ENCODE measurements around the gene ZNF578. TPM values are rescaled to one million over a fixed set of nuclear protein-coding genes. Genes with fewer than 3 reads are reported as not detected.
A peak's percentile ranks its signal among the peaks of the same experiment; 100 is the strongest.
"Not testable (repeated sequence)": the region's sequence is repeated elsewhere in the genome, so short reads cannot be mapped to it uniquely, and the experiment has no call there.

ZNF578 gene
- total RNA-seq, 4 donors from 2014 or later, result 2.7 to 6.9 (median 3.8) TPM

- no peak overlapping the region for H3K27ac ChIP-seq
Measured at GRCh38 chr19:52474351-52475127, 21.2 kb downstream of the ZNF578 start.

DNA sequence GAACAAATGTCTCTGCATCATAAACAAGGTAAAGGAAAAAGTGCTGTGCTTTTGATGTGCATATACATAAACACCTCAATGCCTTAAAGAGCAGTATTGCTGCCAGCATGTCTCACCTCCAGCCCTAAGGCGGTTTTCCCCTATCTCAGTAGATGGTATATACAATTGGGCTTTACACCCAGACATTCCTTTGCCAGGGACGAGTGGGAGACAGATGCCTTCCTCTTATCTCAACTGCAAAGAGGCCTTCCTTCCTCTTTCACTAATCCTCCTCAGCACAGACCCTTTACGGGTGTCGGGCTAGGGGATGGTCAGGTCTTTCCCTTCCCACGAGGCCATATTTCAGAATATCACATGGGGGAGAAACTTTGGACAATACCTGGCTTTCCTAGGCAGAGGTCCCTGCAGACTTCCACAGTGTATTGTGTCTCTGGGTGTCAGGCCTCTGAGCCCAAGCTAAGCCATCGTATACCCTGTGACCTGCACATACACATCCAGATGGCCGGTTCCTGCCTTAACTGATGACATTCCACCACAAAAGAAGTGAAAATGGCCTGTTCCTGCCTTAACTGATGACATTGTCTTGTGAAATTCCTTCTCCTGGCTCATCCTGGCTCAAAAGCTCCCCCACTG lies 30.9 kb downstream of the ZNF578 start:
- H3K9me3 ChIP-seq; H3K36me3 ChIP-seq; DNase-seq; H3K4me1 ChIP-seq; H3K27ac ChIP-seq; H3K4me3 ChIP-seq (replicated peaks in 1 of 3); H3K27me3 ChIP-seq; intact Hi-C loops (cut with DNase I): not testable (repeated sequence)
- WGBS, 2 donors, result 56 to 65% methylated on average over 7 of the region's 7 CpGs

More at GRCh38 chr19:52474351-52475127, 21.2 kb downstream of the ZNF578 start:
- intact Hi-C loops (cut with DNase I), result loop anchor here (10.0 kb wide), 1 partner anchor 610 kb away; no protein-coding TSS in a partner anchor
- 95 to 97% methylated on average over 7 of the region's 7 CpGs for WGBS, 2 donors
- H3K9me3 ChIP-seq, result peaks cover 14% of the 10 kb centered on the region
- no peak for DNase-seq
- no peaks in the 10 kb centered on the region for H3K4me1 ChIP-seq
- H3K27me3 ChIP-seq, result no peaks in the 10 kb centered on the region
- TF ChIP-seq CTCF (IDR thresholded peaks at IDR 0.05) (no peak), POLR2A (IDR thresholded peaks at IDR 0.05) (no peak)
- H3K4me3 ChIP-seq (replicated peaks in 1 of 3), result no peak overlapping the region
- H3K36me3 ChIP-seq, result no peaks in the 10 kb centered on the region

GRCh38 chr19:52485064-52485463 lies 31.7 kb downstream of the ZNF578 start:
- H3K9me3 ChIP-seq; H3K36me3 ChIP-seq; H3K4me3 ChIP-seq (replicated peaks in 1 of 3); intact Hi-C loops (cut with DNase I); H3K27ac ChIP-seq; H3K27me3 ChIP-seq; DNase-seq; H3K4me1 ChIP-seq: not testable (repeated sequence)
- whole genome bisulfite sequencing, 2 donors, result 23 to 53% methylated on average over 7 of the region's 7 CpGs

DNA sequence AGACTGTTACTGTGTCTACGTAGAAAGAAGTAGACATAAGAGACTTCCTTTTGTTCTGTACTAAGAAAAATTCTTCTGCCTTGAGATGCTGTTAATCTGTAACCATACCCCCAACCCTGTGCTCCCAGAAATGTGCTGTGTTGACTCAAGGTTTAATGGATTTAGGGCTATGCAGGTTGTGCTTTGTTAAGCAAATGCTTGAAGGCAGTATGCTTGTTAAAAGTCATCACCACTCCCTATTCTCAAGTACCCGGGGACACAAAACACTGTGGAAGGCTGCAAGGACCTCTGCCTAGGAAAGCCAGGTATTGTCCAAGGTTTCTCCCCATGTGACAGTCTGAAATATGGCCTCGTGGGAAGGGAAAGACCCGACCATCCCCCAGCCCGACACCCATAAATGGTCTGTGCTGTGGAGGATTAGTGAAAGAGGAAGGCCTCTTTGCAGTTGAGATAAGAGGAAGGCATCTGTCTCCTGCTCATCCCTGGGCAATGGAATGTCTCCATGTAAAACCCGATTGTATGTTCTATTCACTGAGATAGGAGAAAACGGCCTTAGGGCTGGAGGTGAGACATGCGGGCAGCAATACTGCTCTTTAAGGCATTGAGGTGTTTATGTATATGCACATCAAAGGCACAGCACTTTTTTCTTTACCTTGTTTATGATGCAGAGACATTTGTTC lies 32.3 kb downstream of the ZNF578 start:
- H3K9me3 ChIP-seq; DNase-seq; H3K4me1 ChIP-seq; intact Hi-C loops (cut with DNase I); H3K36me3 ChIP-seq; H3K4me3 ChIP-seq (replicated peaks in 1 of 3); H3K27me3 ChIP-seq; H3K27ac ChIP-seq: not testable (repeated sequence)
- WGBS, 2 donors, result 11 to 12% methylated on average over 8 of the region's 8 CpGs

GRCh38 chr19:52492201-52492993 lies 39.0 kb downstream of the ZNF578 start:
- intact Hi-C loops (cut with DNase I), result no loop called here
- Histone ChIP-seq H3K27ac (no peak overlapping the region), H3K4me1 (no peaks in the 10 kb centered on the region), H3K4me3 (replicated peaks in 1 of 3) (peak overlapping the region in 1 of 3 donors; percentile 1), H3K27me3 (no peaks in the 10 kb centered on the region), H3K9me3 (no peaks in the 10 kb centered on the region), H3K36me3 (no peaks in the 10 kb centered on the region)
- TF ChIP-seq CTCF (IDR thresholded peaks at IDR 0.05) (no peak), POLR2A (IDR thresholded peaks at IDR 0.05) (no peak)
- 36 to 41% methylated on average over 35 to 37 of the region's 37 CpGs for WGBS, 2 donors
- DNase-seq, result peak; percentile 46 to 50

DNA sequence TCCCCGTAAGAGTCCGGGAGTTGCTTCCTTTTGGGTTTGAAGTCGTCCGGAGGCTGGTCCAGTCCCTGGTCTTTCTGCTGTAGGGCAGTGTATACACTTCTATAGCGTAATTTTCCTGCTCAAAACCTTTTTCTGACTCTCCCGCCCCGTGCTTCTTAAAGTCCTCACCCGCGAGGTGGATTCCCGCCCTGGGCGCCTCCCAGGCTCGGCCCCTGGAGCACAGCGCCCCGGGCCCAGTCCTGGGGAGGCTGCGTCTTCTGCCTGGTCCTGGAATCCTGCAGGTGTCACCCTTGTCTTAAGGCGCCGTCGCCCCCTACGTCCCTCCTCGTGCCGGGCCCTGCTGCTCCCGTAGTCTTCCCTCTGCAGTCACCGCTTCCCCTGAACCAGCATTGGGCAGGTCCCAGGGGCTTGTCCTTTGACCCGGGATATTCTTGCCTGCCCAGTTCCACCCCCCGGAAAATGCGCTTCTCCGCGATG lies 39.7 kb downstream of the ZNF578 start:
- Histone ChIP-seq H3K9me3 (no peaks in the 10 kb centered on the region), H3K4me1 (no peaks in the 10 kb centered on the region), H3K36me3 (no peaks in the 10 kb centered on the region), H3K27ac (no peak overlapping the region), H3K4me3 (replicated peaks in 1 of 3) (peak overlapping the region in 1 of 3 donors; percentile 1), H3K27me3 (no peaks in the 10 kb centered on the region)
- TF ChIP-seq POLR2A (IDR thresholded peaks at IDR 0.05), result no peak
- peak in 4 of 6 experiments; percentile 24 to 65 (median 56) for TF ChIP-seq CTCF (IDR thresholded peaks at IDR 0.05)
- intact Hi-C loops (cut with DNase I), result no loop called here
- WGBS, 2 donors, result 14 to 19% methylated on average over 17 to 28 of the region's 28 CpGs
- peak; percentile 64 to 68 for DNase-seq

Data from thyroid gland (tissue), 4 donors.